ENCODE measurements around the gene TMEM30B.
A peak's percentile ranks its signal among the peaks of the same experiment; 100 is the strongest.

GRCh38 chr14:61280526-61281185, 482 bp downstream of the TMEM30B start:
- TF ChIP-seq CTCF (conservative IDR thresholded peaks at IDR 0.05; ENCODE audit: low read depth, low read length) (peak; percentile 28), NFE2L2 (IDR thresholded peaks at IDR 0.05; ENCODE audit: low read depth, low read length) (no peak), RAD21 (IDR thresholded peaks at IDR 0.05; ENCODE audit: low read length) (no peak), MAZ (IDR thresholded peaks at IDR 0.05; ENCODE audit: borderline replicate concordance, low read depth, low read length) (no peak), POLR2A (IDR thresholded peaks at IDR 0.05; ENCODE audit: low read depth, low read length) (no peak), BHLHE40 (IDR thresholded peaks at IDR 0.05; ENCODE audit: low read depth, low read length) (no peak), RFX5 (IDR thresholded peaks at IDR 0.05; ENCODE audit: low read depth, low read length) (no peak), RCOR1 (IDR thresholded peaks at IDR 0.05; ENCODE audit: insufficient replicate concordance, low read length) (no peak), CHD1 (IDR thresholded peaks at IDR 0.05; ENCODE audit: low read depth, low read length) (no peak), MXI1 (IDR thresholded peaks at IDR 0.05; ENCODE audit: borderline replicate concordance, low read depth, low read length) (no peak), ELK1 (IDR thresholded peaks at IDR 0.05; ENCODE audit: borderline replicate concordance, low read depth, low read length) (no peak), SMC3 (IDR thresholded peaks at IDR 0.05; ENCODE audit: low read depth, low read length) (no peak)

All from IMR-90 (cell line).